Measurements from ENCODE around the gene CAMK1. TPM values are rescaled to one million over a fixed set of nuclear protein-coding genes. Genes with fewer than 3 reads are reported as not detected.

The CAMK1 gene
- total and polyA plus RNA-seq, 2 donors (not counting 3 experiments of a cell fraction or from before 2014, with no cell fraction given), result 23.5 to 28.4 TPM

GRCh38 chr3:9800529-9800928 lies 30.8 kb upstream of the CAMK1 start:
- Histone ChIP-seq H3K27me3 (ENCODE audit: control insufficient read depth in 2 of 2, insufficient read depth in 2 of 2, low read length in 2 of 2) (no peaks in the 10 kb centered on the region), H4K20me1 (replicated peaks; ENCODE audit: control insufficient read depth, extremely low read depth, insufficient read depth, low read length) (no peaks in the 10 kb centered on the region), H3K9ac (replicated peaks; ENCODE audit: extremely low read depth, insufficient read depth, low read length) (no peak overlapping the region), H3K27ac (ENCODE audit: insufficient read depth, low read depth, low read length) (no peak overlapping the region), H2AFZ (ENCODE audit: low read depth, low read length) (no peak overlapping the region), H3K9me1 (replicated peaks; ENCODE audit: control insufficient read depth, extremely low read depth, insufficient read depth, low read length) (no peaks in the 10 kb centered on the region), H3K9me3 (replicated peaks; ENCODE audit: control insufficient read depth, insufficient read depth, low read length) (no peaks in the 10 kb centered on the region), H3K79me2 (ENCODE audit: control insufficient read depth, insufficient read depth, low read length) (peaks cover 16% of the 10 kb centered on the region), H3K36me3 (ENCODE audit: control insufficient read depth in 2 of 2, extremely low read depth in 1 of 2, insufficient read depth in 2 of 2, low read length in 2 of 2) (peaks cover 39 to 45% of the 10 kb centered on the region in 2 experiments), H3K4me3 (replicated peaks in 1 of 3; ENCODE audit: insufficient read depth in 1 of 3, low read depth in 1 of 3, low read length in 3 of 3) (no peak overlapping the region), H3K4me1 (ENCODE audit: control insufficient read depth, extremely low read depth, insufficient read depth, low read length) (no peaks in the 10 kb centered on the region), H3K4me2 (ENCODE audit: insufficient read depth, low read length) (no peak overlapping the region)
- no TSS peak for BruUV-seq (replicated peaks)
- DNase-seq (ENCODE audit: low read depth, low spot score), result no peak
- CTCF ChIA-PET, result no interaction called here
- FAIRE-seq, result peak; percentile 60
- intact Hi-C loops (cut with micrococcal nuclease), result loop anchor here (10.0 kb wide), 1 partner anchor 296 kb away; no protein-coding TSS in a partner anchor
- dilution Hi-C loops (cut with MboI; ENCODE audit: extremely low pct_ligation_motif_present, low sequenced_read_pairs), result no loop called here
- TF ChIP-seq CTCF (IDR thresholded peaks at IDR 0.05; ENCODE audit: extremely low read depth in 1 of 2, insufficient read depth in 1 of 2, low read depth in 1 of 2, low read length in 2 of 2) (peak; percentile 12 to 22), POLR2A (IDR thresholded peaks at IDR 0.05; ENCODE audit: low read depth, low read length) (no peak), MAX (IDR thresholded peaks at IDR 0.05; ENCODE audit: insufficient read depth, insufficient read length) (no peak), GATA2 (IDR thresholded peaks at IDR 0.05; ENCODE audit: insufficient read depth, insufficient read length, low read depth, low read length) (no peak), POLR2AphosphoS5 (IDR thresholded peaks at IDR 0.05; ENCODE audit: insufficient read depth, low read depth, low read length) (no peak), EZH2 (IDR thresholded peaks at IDR 0.05; ENCODE audit: borderline replicate concordance, low read depth, low read length, severe bottlenecking) (no peak)
- POLR2A ChIA-PET, result no interaction called here
